Measurements from ENCODE around the gene CREB5. TPM values are rescaled to one million over a fixed set of nuclear protein-coding genes. Genes with fewer than 3 reads are reported as not detected.

CREB5 gene
- total RNA-seq, 1 donor from 2014 or later, result 8.9 TPM

GRCh38 chr7:28625432-28625831 lies 213.1 kb downstream of the CREB5 start:
- no peak for ATAC-seq
- DNase-seq, result no peak
- intact Hi-C loops (cut with DNase I), result no loop called here

GRCh38 chr7:28626221-28626620 lies 213.9 kb downstream of the CREB5 start:
- ATAC-seq (no peak), DNase-seq (no peak)
- Histone ChIP-seq H3K27me3 (no peaks in the 10 kb centered on the region), H3K36me3 (no peaks in the 10 kb centered on the region), H3K9me3 (no peaks in the 10 kb centered on the region), H3K4me1 (peaks cover 3% of the 10 kb centered on the region), H3K4me3 (no peak overlapping the region), H3K27ac (no peak overlapping the region)
- TF ChIP-seq, protein P1, sequence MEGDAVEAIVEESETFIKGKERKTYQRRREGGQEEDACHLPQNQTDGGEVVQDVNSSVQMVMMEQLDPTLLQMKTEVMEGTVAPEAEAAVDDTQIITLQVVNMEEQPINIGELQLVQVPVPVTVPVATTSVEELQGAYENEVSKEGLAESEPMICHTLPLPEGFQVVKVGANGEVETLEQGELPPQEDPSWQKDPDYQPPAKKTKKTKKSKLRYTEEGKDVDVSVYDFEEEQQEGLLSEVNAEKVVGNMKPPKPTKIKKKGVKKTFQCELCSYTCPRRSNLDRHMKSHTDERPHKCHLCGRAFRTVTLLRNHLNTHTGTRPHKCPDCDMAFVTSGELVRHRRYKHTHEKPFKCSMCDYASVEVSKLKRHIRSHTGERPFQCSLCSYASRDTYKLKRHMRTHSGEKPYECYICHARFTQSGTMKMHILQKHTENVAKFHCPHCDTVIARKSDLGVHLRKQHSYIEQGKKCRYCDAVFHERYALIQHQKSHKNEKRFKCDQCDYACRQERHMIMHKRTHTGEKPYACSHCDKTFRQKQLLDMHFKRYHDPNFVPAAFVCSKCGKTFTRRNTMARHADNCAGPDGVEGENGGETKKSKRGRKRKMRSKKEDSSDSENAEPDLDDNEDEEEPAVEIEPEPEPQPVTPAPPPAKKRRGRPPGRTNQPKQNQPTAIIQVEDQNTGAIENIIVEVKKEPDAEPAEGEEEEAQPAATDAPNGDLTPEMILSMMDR (IDR thresholded peaks at IDR 0.05), result no peak
- intact Hi-C loops (cut with DNase I), result no loop called here

More at GRCh38 chr7:28625432-28625831, 213.1 kb downstream of the CREB5 start:
- no peak overlapping the region for H3K27ac ChIP-seq
- H3K4me3 ChIP-seq, result no peak overlapping the region
- no peaks in the 10 kb centered on the region for H3K9me3 ChIP-seq
- no peaks in the 10 kb centered on the region for H3K36me3 ChIP-seq
- H3K27me3 ChIP-seq, result no peaks in the 10 kb centered on the region
- TF ChIP-seq, protein P1 (IDR thresholded peaks at IDR 0.05), result no peak
- H3K4me1 ChIP-seq, result peaks cover 3% of the 10 kb centered on the region

GRCh38 chr7:28626624-28627262 lies 214.4 kb downstream of the CREB5 start:
- intact Hi-C loops (cut with DNase I), result no loop called here
- TF ChIP-seq, protein P1 (IDR thresholded peaks at IDR 0.05), result peak; percentile 72
- Histone ChIP-seq H3K4me1 (peaks cover 3% of the 10 kb centered on the region), H3K27me3 (no peaks in the 10 kb centered on the region), H3K27ac (no peak overlapping the region), H3K4me3 (no peak overlapping the region), H3K9me3 (no peaks in the 10 kb centered on the region), H3K36me3 (no peaks in the 10 kb centered on the region)
- ATAC-seq, result peak; percentile 74
- no peak for DNase-seq

DNA sequence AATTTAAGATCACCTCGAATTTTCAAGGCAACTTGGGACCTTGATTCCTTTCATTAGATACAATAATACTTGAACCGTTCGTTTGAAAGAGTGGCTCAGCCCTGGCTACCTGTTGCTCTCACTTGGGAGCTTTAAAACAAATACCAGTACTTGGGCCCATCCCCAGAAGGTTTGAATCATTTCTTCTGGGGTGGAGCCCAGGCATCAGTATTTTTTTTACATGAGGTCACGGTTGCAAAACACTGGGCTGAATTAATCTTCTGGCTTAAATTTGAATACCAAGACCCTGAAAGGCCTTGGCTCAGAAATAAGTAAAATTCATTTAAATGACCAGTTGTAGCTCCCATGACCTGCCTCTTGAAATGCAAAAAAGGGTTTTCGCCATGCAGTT lies 214.9 kb downstream of the CREB5 start:
- TF ChIP-seq, protein P1 (IDR thresholded peaks at IDR 0.05), result no peak
- H3K27ac ChIP-seq, result no peak overlapping the region

GRCh38 chr7:28627896-28628295 lies 215.6 kb downstream of the CREB5 start:
- no peak overlapping the region for H3K27ac ChIP-seq
- H3K36me3 ChIP-seq, result no peaks in the 10 kb centered on the region
- TF ChIP-seq, protein P1 (IDR thresholded peaks at IDR 0.05), result no peak
- ATAC-seq (peak; percentile 45), DNase-seq (no peak)
- intact Hi-C loops (cut with DNase I), result no loop called here
- no peak overlapping the region for H3K4me3 ChIP-seq
- H3K4me1 ChIP-seq, result peaks cover 3% of the 10 kb centered on the region
- H3K9me3 ChIP-seq, result no peaks in the 10 kb centered on the region
- H3K27me3 ChIP-seq, result no peaks in the 10 kb centered on the region

More for the DNA sequence above, 214.9 kb downstream of the CREB5 start:
- Histone ChIP-seq H3K9me3 (no peaks in the 10 kb centered on the region), H3K4me1 (peaks cover 3% of the 10 kb centered on the region), H3K27me3 (no peaks in the 10 kb centered on the region), H3K36me3 (no peaks in the 10 kb centered on the region), H3K4me3 (no peak overlapping the region)
- DNase-seq (no peak), ATAC-seq (no peak)
- intact Hi-C loops (cut with DNase I), result no loop called here
